IPS-15b (cell line): ENCODE results near the gene ACIN1.
A peak's percentile ranks its signal among the peaks of the same experiment; 100 is the strongest.

Experiments
- H3K27me3 ChIP-seq: one replicate; pipeline ENCODE4 v1.6.1; 2013; ENCODE audit warnings: low read length; ENCODE audit not compliant: control insufficient read depth, insufficient read depth
- H3K36me3 ChIP-seq: one replicate; pipeline ENCODE4 v1.6.1; 2013; ENCODE audit warnings: low read length; ENCODE audit not compliant: control insufficient read depth, insufficient read depth
- H3K4me1 ChIP-seq: one replicate; pipeline ENCODE4 v1.6.1; 2013; ENCODE audit warnings: mild to moderate bottlenecking, low read length; ENCODE audit not compliant: control insufficient read depth, insufficient read depth
- H3K4me3 ChIP-seq: one replicate; pipeline ENCODE4 v1.5.1; 2013; ENCODE audit warnings: low read depth, low read length
- H3K9ac ChIP-seq: one replicate; pipeline ENCODE4 v1.6.1; 2013; ENCODE audit warnings: low read depth, mild to moderate bottlenecking, low read length
- H3K9me3 ChIP-seq: one replicate; pipeline ENCODE4 v1.6.1; 2013; ENCODE audit warnings: mild to moderate bottlenecking, low read length; ENCODE audit not compliant: control insufficient read depth, insufficient read depth

Gene ACIN1

DNA sequence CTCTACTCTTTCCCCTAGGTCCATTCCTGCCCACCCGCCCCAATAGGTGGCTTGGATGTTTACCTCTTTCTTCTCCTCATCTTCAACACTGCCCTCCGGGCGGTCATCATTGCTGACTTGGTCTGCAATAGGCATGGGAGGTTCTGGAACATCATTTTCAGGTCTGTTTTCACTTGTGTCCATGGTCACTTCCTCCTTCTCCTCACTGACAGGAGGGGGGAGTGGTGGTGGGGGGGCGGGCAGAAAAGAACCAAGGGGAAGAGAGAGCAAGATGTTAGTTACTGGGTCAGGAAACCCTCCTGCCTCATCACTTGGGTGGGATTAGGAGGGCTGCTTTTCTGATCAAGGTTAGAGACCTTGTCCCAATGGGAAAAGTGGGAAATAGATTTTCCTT, 25.5 kb downstream of the ACIN1 start:
- H3K9me3 ChIP-seq, result no peaks in the 10 kb centered on the region
- H3K9ac ChIP-seq, result no peak overlapping the region
- peaks cover 15% of the 10 kb centered on the region for H3K4me1 ChIP-seq
- no peaks in the 10 kb centered on the region for H3K27me3 ChIP-seq
- peak overlapping the region; percentile 27 for H3K4me3 ChIP-seq
- peaks cover 37% of the 10 kb centered on the region for H3K36me3 ChIP-seq

DNA sequence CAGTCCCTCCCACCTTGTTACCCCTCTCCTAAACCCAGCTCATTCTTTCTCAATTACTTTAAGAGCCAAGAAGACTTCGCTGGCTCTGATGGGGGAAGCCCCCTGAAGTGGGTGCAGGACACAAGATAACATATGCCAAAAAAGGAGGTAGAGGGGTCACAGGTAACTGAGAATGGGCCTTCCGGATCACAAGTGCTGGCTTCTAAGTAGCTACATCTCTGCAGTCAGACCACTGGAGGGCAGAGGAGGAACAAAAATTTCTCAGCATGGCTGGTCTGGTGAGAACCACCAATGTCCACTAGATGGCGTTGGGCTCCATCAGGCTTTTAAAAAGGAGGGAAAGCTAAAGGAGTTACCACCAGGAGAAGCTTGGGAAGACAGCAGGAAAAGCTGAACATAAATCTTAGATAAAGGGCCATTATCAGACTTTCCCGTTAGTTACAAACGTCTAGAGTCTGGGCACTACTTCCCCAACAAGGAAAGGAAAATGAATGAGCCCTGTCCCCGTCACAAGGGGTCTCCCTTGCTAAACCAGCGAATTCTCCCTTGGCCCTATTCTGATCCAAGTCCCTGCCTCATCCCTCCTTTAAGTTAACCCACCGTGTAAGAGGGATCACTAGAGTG, 26.0 kb downstream of the ACIN1 start:
- no peak overlapping the region for H3K4me3 ChIP-seq
- H3K27me3 ChIP-seq, result no peaks in the 10 kb centered on the region
- no peak overlapping the region for H3K9ac ChIP-seq
- peaks cover 42% of the 10 kb centered on the region for H3K36me3 ChIP-seq
- no peaks in the 10 kb centered on the region for H3K9me3 ChIP-seq
- peaks cover 15% of the 10 kb centered on the region for H3K4me1 ChIP-seq

- peaks cover 50% of the 10 kb centered on the region for H3K36me3 ChIP-seq
- H3K9me3 ChIP-seq, result no peaks in the 10 kb centered on the region
- H3K9ac ChIP-seq, result no peak overlapping the region
- no peak overlapping the region for H3K4me3 ChIP-seq
- H3K27me3 ChIP-seq, result no peaks in the 10 kb centered on the region
- H3K4me1 ChIP-seq, result peaks cover 15% of the 10 kb centered on the region
Measured at GRCh38 chr14:23067847-23068788, 26.8 kb downstream of the ACIN1 start.

GRCh38 chr14:23066855-23067744, 27.8 kb downstream of the ACIN1 start:
- no peaks in the 10 kb centered on the region for H3K27me3 ChIP-seq
- peaks cover 60% of the 10 kb centered on the region for H3K36me3 ChIP-seq
- no peaks in the 10 kb centered on the region for H3K9me3 ChIP-seq
- H3K9ac ChIP-seq, result no peak overlapping the region
- H3K4me1 ChIP-seq, result peaks cover 9% of the 10 kb centered on the region
- H3K4me3 ChIP-seq, result no peak overlapping the region

GRCh38 chr14:23066368-23066767, 28.6 kb downstream of the ACIN1 start:
- peaks cover 63% of the 10 kb centered on the region for H3K36me3 ChIP-seq
- no peaks in the 10 kb centered on the region for H3K9me3 ChIP-seq
- peaks cover 4% of the 10 kb centered on the region for H3K4me1 ChIP-seq
- H3K27me3 ChIP-seq, result no peaks in the 10 kb centered on the region
- H3K9ac ChIP-seq, result no peak overlapping the region
- no peak overlapping the region for H3K4me3 ChIP-seq

DNA sequence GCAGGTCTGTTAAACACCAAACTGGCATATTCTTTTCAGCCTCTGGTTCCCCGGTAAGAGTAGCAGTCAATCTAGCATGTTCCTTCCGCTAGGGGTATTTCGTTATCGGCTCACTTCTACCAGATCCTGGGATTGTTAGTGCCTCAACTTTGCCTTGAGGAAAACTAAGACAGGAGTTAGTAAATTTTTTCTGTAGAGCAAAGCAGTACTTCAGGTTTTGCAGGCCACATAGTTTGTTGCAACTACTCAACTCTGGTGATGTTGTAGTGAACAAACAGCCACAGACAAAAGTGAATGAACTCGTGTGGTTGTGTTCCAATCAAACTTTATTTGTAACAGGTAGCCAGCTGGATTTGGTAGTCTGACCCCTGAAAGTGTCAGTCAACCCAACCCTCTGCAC, 31.3 kb downstream of the ACIN1 start:
- Histone ChIP-seq H3K27me3 (no peaks in the 10 kb centered on the region), H3K9ac (no peak overlapping the region), H3K9me3 (no peaks in the 10 kb centered on the region), H3K4me3 (no peak overlapping the region), H3K36me3 (peaks cover 83% of the 10 kb centered on the region), H3K4me1 (no peaks in the 10 kb centered on the region)

DNA sequence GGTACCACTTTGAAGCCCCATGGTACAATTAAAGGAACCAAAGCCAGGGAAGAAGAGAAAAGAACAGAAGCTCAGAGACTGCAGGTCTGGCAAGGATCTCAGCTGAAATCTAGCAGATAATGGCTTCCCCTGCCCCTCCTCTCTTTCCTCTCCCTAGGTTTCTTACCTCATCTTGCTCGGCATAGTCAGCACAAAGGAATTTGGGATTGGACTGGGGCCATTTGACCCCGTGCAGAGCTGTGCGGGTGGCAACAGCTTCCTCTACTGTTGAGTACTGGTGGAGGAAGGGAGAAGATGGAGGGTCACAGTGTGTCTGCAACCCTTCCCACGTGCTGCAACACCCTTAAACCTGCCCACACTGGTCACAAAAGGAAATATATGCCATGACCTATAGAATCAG, 32.9 kb downstream of the ACIN1 start:
- Histone ChIP-seq H3K9me3 (no peaks in the 10 kb centered on the region), H3K27me3 (peaks cover under 1% of the 10 kb centered on the region), H3K4me3 (no peak overlapping the region), H3K36me3 (peaks cover 69% of the 10 kb centered on the region), H3K9ac (no peak overlapping the region), H3K4me1 (peaks cover 3% of the 10 kb centered on the region)

GRCh38 chr14:23060536-23061260, 34.2 kb downstream of the ACIN1 start:
- Histone ChIP-seq H3K27me3 (peaks cover 3% of the 10 kb centered on the region), H3K4me1 (peaks cover 6% of the 10 kb centered on the region), H3K9me3 (no peaks in the 10 kb centered on the region), H3K4me3 (no peak overlapping the region), H3K36me3 (peaks cover 58% of the 10 kb centered on the region), H3K9ac (no peak overlapping the region)

DNA sequence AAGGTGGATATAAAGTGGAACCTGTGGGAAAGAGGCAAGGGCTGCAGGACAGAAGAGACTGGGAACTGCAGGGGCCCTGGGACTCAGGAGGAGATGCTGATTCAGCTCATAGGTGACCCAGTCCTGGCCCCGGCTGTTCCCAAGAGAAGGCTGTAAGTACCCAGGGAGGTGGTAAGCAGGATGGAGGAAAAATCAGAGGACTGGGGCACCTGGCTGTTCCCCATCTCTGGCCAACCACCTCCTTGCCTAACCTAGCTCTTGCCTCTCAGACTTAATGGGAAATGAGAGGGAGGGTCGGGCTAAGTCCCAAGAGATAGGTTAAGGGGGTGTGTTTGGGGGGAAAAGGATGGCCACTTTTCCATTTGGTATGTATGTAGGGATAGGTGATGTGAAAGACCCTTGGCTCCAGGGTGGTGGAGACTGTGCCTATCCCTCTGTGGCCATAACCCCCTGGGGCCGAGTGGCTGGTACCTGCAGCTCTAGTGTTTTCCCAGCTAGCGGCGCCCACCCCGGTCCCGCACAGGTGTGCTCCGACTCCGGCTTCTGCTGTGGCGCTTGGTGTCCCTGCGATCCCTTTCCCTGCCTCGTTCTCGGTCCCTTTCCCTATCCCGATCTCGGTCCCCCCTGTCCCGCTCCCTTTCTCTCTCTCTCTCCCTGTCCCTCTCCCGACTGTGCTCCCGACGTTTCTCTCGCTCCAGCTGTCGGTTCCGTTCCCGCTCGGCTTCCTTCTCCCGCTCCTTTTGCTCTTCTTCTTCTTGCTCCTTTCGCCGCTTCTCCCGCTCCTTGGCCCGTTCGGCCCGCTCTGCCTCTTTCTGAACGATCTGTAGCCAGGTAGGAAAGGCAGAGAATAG, 36.1 kb downstream of the ACIN1 start:
- Histone ChIP-seq H3K4me3 (no peak overlapping the region), H3K4me1 (peaks cover 7% of the 10 kb centered on the region), H3K36me3 (peaks cover 46% of the 10 kb centered on the region), H3K9me3 (no peaks in the 10 kb centered on the region), H3K27me3 (peaks cover 3% of the 10 kb centered on the region), H3K9ac (no peak overlapping the region)

DNA sequence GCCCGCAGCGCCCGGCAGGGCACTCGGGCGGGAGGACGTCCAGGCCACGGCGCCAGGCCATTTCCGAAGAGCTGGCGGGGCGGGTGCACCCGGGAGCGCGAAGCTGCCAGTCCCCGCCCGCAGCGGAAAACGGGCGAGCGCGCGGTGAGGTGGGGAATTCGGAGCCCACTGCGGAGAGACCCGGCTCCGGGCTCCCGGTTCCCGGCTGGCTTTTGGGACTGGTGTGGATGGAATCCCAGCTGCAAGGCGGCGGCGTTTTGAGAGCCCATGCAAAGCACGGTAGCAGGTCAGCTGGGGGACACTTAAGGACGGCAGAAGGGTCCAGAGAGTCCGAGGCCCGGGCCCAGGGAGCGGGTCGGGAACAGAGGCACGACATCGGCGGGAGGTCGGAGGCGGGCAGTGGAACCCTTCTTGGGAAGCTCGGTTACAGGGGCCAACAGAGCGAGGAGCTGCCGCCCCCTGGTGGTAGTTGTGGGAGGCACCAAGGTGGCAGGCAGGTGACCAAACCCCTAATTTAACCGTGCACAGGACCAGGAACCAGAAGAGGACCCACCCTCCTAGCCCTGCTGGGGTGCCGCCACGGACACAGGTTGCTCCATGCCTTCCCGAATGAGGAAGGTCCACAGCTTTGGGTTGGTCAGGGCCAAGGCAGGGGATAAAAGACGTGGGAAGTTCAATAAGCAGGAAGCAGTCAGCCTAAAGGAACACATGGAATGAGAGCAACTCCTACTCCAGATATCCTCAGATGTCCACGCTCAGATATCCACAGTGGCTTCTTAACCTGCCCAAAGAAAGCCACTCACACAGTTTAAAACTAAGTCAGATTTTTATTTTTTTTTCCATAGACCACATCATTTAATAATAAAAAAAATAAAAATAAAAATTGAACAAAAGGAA, 36.9 kb downstream of the ACIN1 start:
- peak overlapping the region; percentile 16 for H3K9ac ChIP-seq

More for the DNA sequence above, 36.9 kb downstream of the ACIN1 start:
- H3K36me3 ChIP-seq, result peaks cover 38% of the 10 kb centered on the region
- H3K4me1 ChIP-seq, result peaks cover 7% of the 10 kb centered on the region
- H3K4me3 ChIP-seq, result peak overlapping the region; percentile 81
- peaks cover 3% of the 10 kb centered on the region for H3K27me3 ChIP-seq
- H3K9me3 ChIP-seq, result no peaks in the 10 kb centered on the region
